Lower leg skin (tissue), 3 donors: ENCODE measurements around the gene MET.

Experiments used
- CTCF ChIP-seq, 3 donors: fragments of 450-650 bp; IDR thresholded peaks; one replicate each; pipeline ENCODE4 v1.5.1; 2016; ENCODE audit warnings: antibody characterized with exemption in 3 of 3, mild to moderate bottlenecking in 3 of 3, moderate library complexity in 2 of 3
- POLR2A ChIP-seq, 2 donors: fragments of 450-650 bp; IDR thresholded peaks; one replicate each; pipeline ENCODE4 v1.6.1; 2016 to 2017; ENCODE audit warnings: antibody characterized with exemption in 2 of 2, mild to moderate bottlenecking in 1 of 2, moderate library complexity in 1 of 2

- no peak for TF ChIP-seq CTCF (IDR thresholded peaks at IDR 0.05)
- no peak for TF ChIP-seq POLR2A (IDR thresholded peaks at IDR 0.05)
Observed at GRCh38 chr7:116670409-116671015, 1.5 kb upstream of the MET start.
